ENCODE results near the gene CHKA.

Gene CHKA

DNA sequence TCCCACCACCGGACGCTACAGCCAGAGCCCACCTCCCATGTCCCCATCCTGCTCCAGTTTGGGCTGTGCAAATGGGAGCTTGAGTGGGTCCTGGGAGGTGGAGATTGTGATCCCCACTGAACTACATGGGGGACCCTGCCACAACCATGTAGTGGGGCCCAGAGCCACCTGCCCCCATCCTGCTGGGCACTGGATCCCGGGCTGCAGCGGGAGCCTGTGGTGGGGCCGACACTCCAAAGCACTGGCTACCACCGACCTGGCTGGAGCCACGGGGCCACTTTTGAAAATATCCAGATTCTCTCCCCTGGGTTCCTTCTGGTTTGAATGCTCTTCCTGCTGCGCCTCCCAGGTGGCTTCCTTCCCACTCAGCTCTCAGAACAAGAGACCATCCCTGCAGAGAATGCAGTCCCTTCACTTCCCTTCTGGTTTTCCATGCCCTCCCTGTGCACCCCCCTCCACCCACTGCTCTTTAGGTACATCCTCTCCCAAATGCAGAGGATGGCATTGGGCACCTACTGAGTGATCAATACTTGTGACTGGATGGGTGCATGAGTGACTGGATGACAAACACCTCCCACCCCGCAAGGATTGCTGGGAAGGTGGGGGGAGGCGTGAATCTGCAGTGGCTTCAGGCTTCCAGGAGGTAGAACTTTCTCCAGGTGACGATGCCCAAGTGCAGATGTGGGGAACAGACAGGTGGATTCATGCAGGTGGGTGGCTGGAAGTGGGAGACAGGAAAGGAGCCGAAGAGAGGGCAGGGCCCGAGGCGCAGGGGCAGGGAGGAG lies 116.4 kb downstream of the CHKA start:
- in situ Hi-C loops (cut with MboI; ENCODE audit: low sequenced_read_pairs), result no loop called here

DNA sequence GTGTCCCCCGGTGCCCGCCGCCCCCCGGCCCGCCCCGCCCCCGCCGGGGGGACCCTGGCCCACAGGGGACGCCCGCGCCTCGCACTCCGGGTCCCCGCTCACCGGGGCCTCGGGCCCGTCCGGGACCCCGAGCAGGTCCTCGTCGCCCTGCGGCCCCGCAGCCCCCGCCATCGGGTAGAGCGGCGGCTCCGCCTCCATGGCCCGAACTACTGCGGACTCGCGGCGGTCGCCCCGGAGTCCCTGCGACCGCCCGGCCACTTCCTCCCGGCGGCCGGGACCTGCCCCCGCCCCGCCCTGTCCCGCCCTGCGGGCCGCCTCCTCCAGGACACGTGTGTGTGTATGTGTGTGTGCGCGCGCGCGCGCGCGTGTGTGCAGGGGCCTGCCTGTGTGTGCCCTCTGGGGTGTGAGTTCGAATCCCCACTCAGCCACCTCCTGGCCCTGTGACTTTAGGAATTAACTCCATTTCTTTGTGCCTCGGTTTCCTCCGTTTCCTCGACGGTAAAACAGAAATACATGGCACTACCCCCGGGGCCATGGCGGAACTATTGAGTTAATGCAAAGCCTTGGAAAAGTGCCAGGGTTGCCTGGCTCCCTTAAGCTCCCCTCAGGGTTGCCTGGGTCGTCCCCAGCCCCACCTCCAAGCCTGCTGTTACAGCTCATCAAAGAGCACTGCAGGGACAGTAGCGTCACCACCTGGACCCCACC lies 117.2 kb downstream of the CHKA start, which contains the start of gene UNC93B1:
UNC93B1 (minus strand) TSS at position 252 of the 705 bp plus-strand sequence; CDS start at position 198, 54 bp downstream.
- in situ Hi-C loops (cut with MboI; ENCODE audit: low sequenced_read_pairs), result no loop called here

DNA sequence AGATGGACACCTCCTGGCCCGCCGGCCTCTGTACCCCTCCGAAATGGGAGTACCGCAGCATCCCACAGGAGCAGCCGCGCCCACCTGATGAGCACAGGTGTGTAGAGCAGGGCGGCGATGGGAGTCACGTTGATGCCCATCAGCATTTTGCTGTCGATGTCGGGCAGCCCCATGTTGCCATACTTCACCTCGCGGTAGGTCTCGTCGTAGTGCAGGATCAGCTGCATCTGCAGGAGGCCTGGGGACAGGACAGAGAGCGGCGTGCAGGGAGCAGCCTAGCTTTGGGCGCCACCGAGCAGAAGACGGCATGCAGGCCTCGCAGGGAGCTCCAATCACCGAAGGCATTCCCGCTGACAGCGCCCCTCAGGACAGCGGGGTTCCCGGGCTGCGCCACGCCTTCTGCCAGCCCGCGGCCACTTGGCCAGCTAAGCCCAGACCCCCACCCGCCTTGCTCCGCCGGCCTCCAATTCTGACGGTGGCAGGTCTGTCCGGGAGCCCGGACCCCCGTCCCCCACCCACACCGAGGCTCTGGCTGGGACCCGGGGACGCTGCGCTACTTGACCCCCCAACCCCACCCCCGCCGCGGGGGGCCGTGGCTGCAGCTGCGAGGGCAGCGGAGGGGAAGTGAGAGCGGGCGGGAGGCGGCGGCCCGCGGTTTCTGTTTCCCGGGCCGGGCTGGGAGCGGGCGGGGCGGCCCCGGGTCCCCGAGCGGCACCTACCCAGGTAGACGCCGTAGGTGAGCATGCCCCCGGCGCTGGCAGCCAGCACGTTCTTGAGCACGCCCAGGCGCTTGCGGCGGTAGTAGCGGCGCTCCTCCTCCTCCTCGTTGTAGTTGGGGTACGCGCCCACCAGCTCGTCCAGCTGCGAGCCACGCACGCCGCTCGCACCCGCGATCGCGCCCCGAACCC lies 118.0 kb downstream of the CHKA start:
- in situ Hi-C loops (cut with MboI; ENCODE audit: low sequenced_read_pairs), result no loop called here
